K562 treated with DMSO at 1 percent for 24 hours (cell line): ENCODE measurements around the gene TRIM17. TPM values are rescaled to one million over a fixed set of nuclear protein-coding genes. Genes with fewer than 3 reads are reported as not detected.

Experiments used
- total RNA-seq: library from RNA; unstranded; fragments of 300-600 nt; gene quantifications from 2 replicates; pipeline ENCODE4 v1.2.3, GENCODE V29; 2022; ENCODE audit warnings: low read depth; ENCODE audit not compliant: insufficient read depth

Gene TRIM17
- 0.27 and 0.29 TPM in 2 replicates for total RNA-seq

GRCh38 chr1:228416217-228416933, at the start of gene TRIM17:
TSS of gene TRIM17 (minus strand) at chr1:228416861. CDS start at chr1:228415072, 1,789 bp downstream.

Other genes with a start within 250 kb of the TRIM17 start
- 12.4 and 12.6 TPM in 2 replicates for gene OBSCN, start 208.8 kb downstream of the TRIM17 start, total RNA-seq
- 72.5 and 78.5 TPM in 2 replicates for gene TRIM11, start 10.0 kb downstream of the TRIM17 start, total RNA-seq
- 345 and 399 TPM in 2 replicates for gene RNF187, start 70.5 kb upstream of the TRIM17 start, total RNA-seq